ENCODE measurements around the gene ROCK1. TPM values are rescaled to one million over a fixed set of nuclear protein-coding genes. Genes with fewer than 3 reads are reported as not detected.

Gene ROCK1
- total RNA-seq, 2 donors from 2014 or later: 49.6 to 54.2 TPM

DNA sequence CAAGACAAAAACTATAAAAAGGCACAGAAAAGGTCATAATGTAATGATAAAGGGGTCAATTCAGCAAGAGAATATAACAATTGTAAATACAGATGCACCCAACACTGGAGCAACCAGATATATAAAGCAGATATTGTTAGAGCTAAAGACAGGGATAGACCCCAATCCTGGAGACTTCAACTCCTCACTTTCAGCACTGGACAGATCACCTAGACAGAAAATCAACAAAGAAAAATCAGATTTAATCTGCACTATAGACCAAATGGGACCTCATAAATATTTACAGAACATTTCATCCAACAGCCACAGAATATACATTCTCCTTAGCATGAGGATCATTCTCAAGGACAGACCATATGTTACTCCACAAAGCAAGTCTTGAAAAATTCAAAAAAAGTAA, 114.2 kb downstream of the ROCK1 start:
- peaks cover 8% of the 10 kb centered on the region for H3K36me3 ChIP-seq (ENCODE audit: control insufficient read depth, insufficient read depth, low read length)
- no peak overlapping the region for H3K4me3 ChIP-seq (ENCODE audit: low read length)
- Mint-ChIP-seq H3K27ac (no peak overlapping the region), H3K4me3 (no peak overlapping the region), H3K4me1 (no peaks in the 10 kb centered on the region), H3K27me3 (ENCODE audit: insufficient read depth) (no peaks in the 10 kb centered on the region), H3K9me3 (no peaks in the 10 kb centered on the region), H3K36me3 (ENCODE audit: low read depth) (peaks cover 20% of the 10 kb centered on the region)
- H3K27me3 ChIP-seq (ENCODE audit: control insufficient read depth, insufficient read depth, low read length, poor library complexity, severe bottlenecking): no peaks in the 10 kb centered on the region
- no peaks in the 10 kb centered on the region for H3K9me3 ChIP-seq (ENCODE audit: control insufficient read depth, low read length)
- DNase-seq: no peak
- no peak overlapping the region for H3K9ac ChIP-seq (ENCODE audit: extremely low read depth, low read length, poor library complexity, severe bottlenecking)
- no peaks in the 10 kb centered on the region for H3K4me1 ChIP-seq (ENCODE audit: control insufficient read depth, insufficient read depth, low read length)
- no peak overlapping the region for H3K27ac ChIP-seq (ENCODE audit: low read depth, low read length)
- TF ChIP-seq CTCF (conservative IDR thresholded peaks at IDR 0.05): no peak

DNA sequence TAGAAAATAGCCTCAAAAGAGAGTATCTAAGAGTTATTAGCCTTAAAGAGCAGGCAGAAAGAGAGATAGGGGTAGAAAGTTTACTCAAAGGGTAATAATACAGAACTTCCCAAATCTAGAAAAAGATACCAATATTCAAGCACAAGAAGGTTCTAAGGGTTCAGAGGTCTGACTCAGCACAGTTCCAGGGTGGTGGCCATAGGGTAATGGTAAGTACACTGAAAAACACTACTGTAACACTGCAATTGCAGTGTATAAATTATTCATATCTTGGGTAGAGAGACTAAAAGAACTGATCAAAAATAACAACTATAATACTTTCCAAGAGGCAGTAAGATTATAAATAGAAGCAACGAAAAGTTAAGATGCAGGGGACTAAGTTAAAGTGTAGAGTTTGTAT, 115.2 kb downstream of the ROCK1 start:
- H3K9me3 ChIP-seq (ENCODE audit: control insufficient read depth, low read length): no peaks in the 10 kb centered on the region
- H3K27me3 ChIP-seq (ENCODE audit: control insufficient read depth, insufficient read depth, low read length, poor library complexity, severe bottlenecking): no peaks in the 10 kb centered on the region
- H3K27ac ChIP-seq (ENCODE audit: low read depth, low read length): no peak overlapping the region
- H3K4me1 ChIP-seq (ENCODE audit: control insufficient read depth, insufficient read depth, low read length): no peaks in the 10 kb centered on the region
- peak overlapping the region; percentile 42 for H3K27ac Mint-ChIP-seq
- TF ChIP-seq CTCF (conservative IDR thresholded peaks at IDR 0.05): no peak
- H3K36me3 ChIP-seq (ENCODE audit: control insufficient read depth, insufficient read depth, low read length): peaks cover 12% of the 10 kb centered on the region
- no peaks in the 10 kb centered on the region for H3K4me1 Mint-ChIP-seq
- H3K36me3 Mint-ChIP-seq (ENCODE audit: low read depth): peaks cover 18% of the 10 kb centered on the region
- H3K4me3 ChIP-seq (ENCODE audit: low read length): no peak overlapping the region
- no peaks in the 10 kb centered on the region for H3K27me3 Mint-ChIP-seq (ENCODE audit: insufficient read depth)
- H3K4me3 Mint-ChIP-seq: no peak overlapping the region
- H3K9me3 Mint-ChIP-seq: no peaks in the 10 kb centered on the region
- no peak overlapping the region for H3K9ac ChIP-seq (ENCODE audit: extremely low read depth, low read length, poor library complexity, severe bottlenecking)
- 93 to 100% methylated on average over 1 of the region's 1 CpG for WGBS, 2 experiments (ENCODE audit: insufficient coverage in 1 of 2, insufficient read length in 1 of 2)
- DNase-seq: no peak

- WGBS, 2 experiments (ENCODE audit: insufficient coverage in 1 of 2, insufficient read length in 1 of 2): 88% methylated on average over 3 of the region's 3 CpGs; no CpG with 5 or more reads in 1 of the 2 experiments
- DNase-seq: no peak
- Mint-ChIP-seq H3K36me3 (ENCODE audit: low read depth) (peaks cover 41% of the 10 kb centered on the region), H3K27ac (no peak overlapping the region), H3K4me3 (no peak overlapping the region), H3K27me3 (ENCODE audit: insufficient read depth) (no peaks in the 10 kb centered on the region), H3K9me3 (no peaks in the 10 kb centered on the region), H3K4me1 (peaks cover 19% of the 10 kb centered on the region)
- Histone ChIP-seq H3K4me1 (ENCODE audit: control insufficient read depth, insufficient read depth, low read length) (no peaks in the 10 kb centered on the region), H3K36me3 (ENCODE audit: control insufficient read depth, insufficient read depth, low read length) (peaks cover 37% of the 10 kb centered on the region), H3K27me3 (ENCODE audit: control insufficient read depth, insufficient read depth, low read length, poor library complexity, severe bottlenecking) (no peaks in the 10 kb centered on the region), H3K9ac (ENCODE audit: extremely low read depth, low read length, poor library complexity, severe bottlenecking) (no peak overlapping the region), H3K27ac (ENCODE audit: low read depth, low read length) (no peak overlapping the region), H3K9me3 (ENCODE audit: control insufficient read depth, low read length) (no peaks in the 10 kb centered on the region), H3K4me3 (ENCODE audit: low read length) (no peak overlapping the region)
- no peak for TF ChIP-seq CTCF (conservative IDR thresholded peaks at IDR 0.05)
These were observed 122.9 kb downstream of the ROCK1 start for GRCh38 chr18:20988726-20989125.
